Measurements from ENCODE around the gene SH3BP4.
A peak's percentile ranks its signal among the peaks of the same experiment; 100 is the strongest.

The SH3BP4 gene

GRCh38 chr2:234947556-234947955 is 4.3 kb upstream of the SH3BP4 start:
- TF ChIP-seq CTCF (IDR thresholded peaks at IDR 0.05; ENCODE audit: low read depth, low read length): no peak
- no peak for DNase-seq (ENCODE audit: extremely low read depth, low read depth)

- DNase-seq (ENCODE audit: extremely low read depth, low read depth): peak; percentile 97
- no peak for TF ChIP-seq CTCF (IDR thresholded peaks at IDR 0.05; ENCODE audit: low read depth, low read length)
Measured at GRCh38 chr2:234949762-234950434, 1.9 kb upstream of the SH3BP4 start.

GRCh38 chr2:234950435-234950729 is 1.4 kb upstream of the SH3BP4 start:
- no peak for DNase-seq (ENCODE audit: extremely low read depth, low read depth)
- no peak for TF ChIP-seq CTCF (IDR thresholded peaks at IDR 0.05; ENCODE audit: low read depth, low read length)

GRCh38 chr2:234950730-234951663 is 820 bp upstream of the SH3BP4 start:
- TF ChIP-seq CTCF (IDR thresholded peaks at IDR 0.05; ENCODE audit: low read depth, low read length): no peak
- no peak for DNase-seq (ENCODE audit: extremely low read depth, low read depth)

- TF ChIP-seq CTCF (IDR thresholded peaks at IDR 0.05; ENCODE audit: low read depth, low read length): no peak
- DNase-seq (ENCODE audit: extremely low read depth, low read depth): no peak
Measured at GRCh38 chr2:234952270-234953115, 676 bp downstream of the SH3BP4 start.

GRCh38 chr2:234953116-234954031 is 1.6 kb downstream of the SH3BP4 start:
- TF ChIP-seq CTCF (IDR thresholded peaks at IDR 0.05; ENCODE audit: low read depth, low read length): no peak
- no peak for DNase-seq (ENCODE audit: extremely low read depth, low read depth)
